Caco-2 (cell line): Measurements from ENCODE around the gene ZBTB21. TPM values are rescaled to one million over a fixed set of nuclear protein-coding genes. Genes with fewer than 3 reads are reported as not detected.

ENCODE experiments used
- BruUV-seq: library from RNA; stranded (reverse); fragments of 400-500 nt; replicated peaks from 2 replicates; lab custom pipeline; 2021; lab: Mats Ljungman, UMichigan
- CTCF ChIA-PET: fragments of 300-600 bp; sonication (Branson Sonifier 250); formaldehyde crosslinking; loops from one replicate; lab custom pipeline; 2022; ENCODE audit warnings: antibody characterized with exemption; lab: Charles Lee
- POLR2A ChIA-PET: fragments of 300-600 bp; sonication (Branson Sonifier 250); formaldehyde crosslinking; loops from one replicate; lab custom pipeline; 2022; ENCODE audit warnings: antibody characterized with exemption; lab: Charles Lee
- DNase-seq, 2 experiments: peaks; one replicate each; pipeline versions ENCODE4 v3.0.0 to v3.0.0-alpha.2; 2020 to 2022
- H3K27me3 ChIP-seq: replicated peaks from 2 replicates; pipeline ENCODE4 v1.6.0; 2011; ENCODE audit warnings: low read length; ENCODE audit not compliant: control insufficient read depth, insufficient read depth
- H3K36me3 ChIP-seq: 2 replicates; pipeline ENCODE4 v1.5.1; 2011; ENCODE audit warnings: low read length; ENCODE audit not compliant: control insufficient read depth, insufficient read depth
- H3K4me1 ChIP-seq: fragments of 250-450 bp; sonication (Bioruptor Pico); 2 replicates; pipeline ENCODE4 v1.5.1; 2020; ENCODE audit warnings: mild to moderate bottlenecking
- H3K4me3 ChIP-seq: 2 replicates; pipeline ENCODE4 v1.5.1; 2011; ENCODE audit warnings: low read depth, mild to moderate bottlenecking, control low read depth, low read length
- H3K9me3 ChIP-seq: fragments of 250-450 bp; sonication (Bioruptor Pico); 2 replicates; pipeline ENCODE4 v1.5.1; 2020; ENCODE audit warnings: mild to moderate bottlenecking, moderate library complexity
- H3K27ac Mint-ChIP-seq: one replicate; pipeline ENCODE4 v1.8.0; 2022; ENCODE audit warnings: mixed read lengths; ENCODE audit not compliant: unreplicated experiment
- H3K27me3 Mint-ChIP-seq: one replicate; pipeline ENCODE4 v1.8.0; 2022; ENCODE audit warnings: mixed read lengths; ENCODE audit not compliant: insufficient read depth, unreplicated experiment
- H3K36me3 Mint-ChIP-seq: one replicate; pipeline ENCODE4 v1.8.0; 2022; ENCODE audit warnings: mild to moderate bottlenecking, mixed read lengths; ENCODE audit not compliant: insufficient read depth, unreplicated experiment
- H3K4me1 Mint-ChIP-seq: one replicate; pipeline ENCODE4 v1.8.0; 2022; ENCODE audit warnings: low read depth, mixed read lengths; ENCODE audit not compliant: unreplicated experiment
- H3K4me3 Mint-ChIP-seq: one replicate; pipeline ENCODE4 v1.8.0; 2022; ENCODE audit warnings: mild to moderate bottlenecking, moderate library complexity, mixed read lengths; ENCODE audit not compliant: unreplicated experiment
- H3K9me3 Mint-ChIP-seq: one replicate; pipeline ENCODE4 v1.8.0; 2022; ENCODE audit warnings: mixed read lengths; ENCODE audit not compliant: unreplicated experiment
- intact Hi-C: fragments of 100-400 bp; cut with micrococcal nuclease; formaldehyde crosslinking; loops from one replicate; pipeline ENCODE4 v1.10.0; 2022; ENCODE audit not compliant: unreplicated experiment
- total RNA-seq: library from RNA; stranded (reverse); gene quantifications from 2 replicates; pipeline ENCODE4 v1.2.3, GENCODE V29; 2022
- TF ChIP-seq, protein P1 (sequence below), 2 experiments: fragments of 200-600 bp in 1 of 2; IDR thresholded peaks; 1 replicate in 1 of 2; 2 replicates in 1 of 2; pipeline versions ENCODE4 v1.5.1 to v1.8.0; 2011 to 2022; ENCODE audit warnings: antibody characterized with exemption in 1 of 2, control low read depth in 1 of 2, inconsistent platforms in 1 of 2, low read depth in 1 of 2, low read length in 1 of 2, mild to moderate bottlenecking in 1 of 2, moderate library complexity in 1 of 2; ENCODE audit not compliant: insufficient read depth in 1 of 2, severe bottlenecking in 1 of 2, unreplicated experiment in 1 of 2

Gene ZBTB21
- total RNA-seq, 1 experiment from 2014 or later, result 21.4 TPM

DNA sequence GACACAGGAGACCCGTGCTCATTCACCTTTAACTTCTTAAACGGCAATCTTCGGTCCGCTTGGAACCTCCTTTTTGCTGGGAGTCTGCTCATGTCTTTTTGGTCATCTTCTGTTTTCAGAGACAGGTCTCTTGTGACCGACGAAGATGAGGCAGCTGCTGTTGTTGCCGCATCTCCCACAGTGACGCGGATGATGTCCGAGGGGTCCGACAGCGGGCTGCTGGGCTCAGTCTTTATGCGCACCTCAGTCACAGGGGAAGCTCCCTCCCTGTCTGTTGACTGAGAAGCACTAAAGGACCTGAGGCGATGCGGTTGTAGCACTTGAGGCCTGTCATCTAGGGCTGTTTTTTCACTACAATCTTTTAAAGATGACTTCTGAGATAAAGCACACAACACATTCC is 17.6 kb downstream of the ZBTB21 start:
- no peak overlapping the region for H3K4me3 ChIP-seq
- no peak overlapping the region for H3K27ac Mint-ChIP-seq
- intact Hi-C loops, result no loop called here
- TF ChIP-seq, protein P1, sequence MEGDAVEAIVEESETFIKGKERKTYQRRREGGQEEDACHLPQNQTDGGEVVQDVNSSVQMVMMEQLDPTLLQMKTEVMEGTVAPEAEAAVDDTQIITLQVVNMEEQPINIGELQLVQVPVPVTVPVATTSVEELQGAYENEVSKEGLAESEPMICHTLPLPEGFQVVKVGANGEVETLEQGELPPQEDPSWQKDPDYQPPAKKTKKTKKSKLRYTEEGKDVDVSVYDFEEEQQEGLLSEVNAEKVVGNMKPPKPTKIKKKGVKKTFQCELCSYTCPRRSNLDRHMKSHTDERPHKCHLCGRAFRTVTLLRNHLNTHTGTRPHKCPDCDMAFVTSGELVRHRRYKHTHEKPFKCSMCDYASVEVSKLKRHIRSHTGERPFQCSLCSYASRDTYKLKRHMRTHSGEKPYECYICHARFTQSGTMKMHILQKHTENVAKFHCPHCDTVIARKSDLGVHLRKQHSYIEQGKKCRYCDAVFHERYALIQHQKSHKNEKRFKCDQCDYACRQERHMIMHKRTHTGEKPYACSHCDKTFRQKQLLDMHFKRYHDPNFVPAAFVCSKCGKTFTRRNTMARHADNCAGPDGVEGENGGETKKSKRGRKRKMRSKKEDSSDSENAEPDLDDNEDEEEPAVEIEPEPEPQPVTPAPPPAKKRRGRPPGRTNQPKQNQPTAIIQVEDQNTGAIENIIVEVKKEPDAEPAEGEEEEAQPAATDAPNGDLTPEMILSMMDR (IDR thresholded peaks at IDR 0.05; ENCODE audit: insufficient read depth in 1 of 2, low read depth in 1 of 2, low read length in 1 of 2, severe bottlenecking in 1 of 2, unreplicated experiment in 1 of 2), result no peak
- no peaks in the 10 kb centered on the region for H3K27me3 ChIP-seq
- CTCF ChIA-PET, result no interaction called here
- H3K36me3 Mint-ChIP-seq, result peaks cover 61% of the 10 kb centered on the region
- H3K9me3 ChIP-seq, result peaks cover 13% of the 10 kb centered on the region; the same call in 1 of the 2 replicates
- peaks cover 13% of the 10 kb centered on the region for H3K9me3 Mint-ChIP-seq
- no TSS peak for BruUV-seq
- 0 out of 2 replicates have a peak, but pooled peaks cover 1% of the 10 kb centered on the region for H3K36me3 ChIP-seq
- no peaks in the 10 kb centered on the region for H3K27me3 Mint-ChIP-seq
- POLR2A ChIA-PET, result no interaction called here
- DNase-seq, result no peak
- no peaks in the 10 kb centered on the region for H3K4me1 ChIP-seq
- no peaks in the 10 kb centered on the region for H3K4me1 Mint-ChIP-seq
- no peak overlapping the region for H3K4me3 Mint-ChIP-seq

DNA sequence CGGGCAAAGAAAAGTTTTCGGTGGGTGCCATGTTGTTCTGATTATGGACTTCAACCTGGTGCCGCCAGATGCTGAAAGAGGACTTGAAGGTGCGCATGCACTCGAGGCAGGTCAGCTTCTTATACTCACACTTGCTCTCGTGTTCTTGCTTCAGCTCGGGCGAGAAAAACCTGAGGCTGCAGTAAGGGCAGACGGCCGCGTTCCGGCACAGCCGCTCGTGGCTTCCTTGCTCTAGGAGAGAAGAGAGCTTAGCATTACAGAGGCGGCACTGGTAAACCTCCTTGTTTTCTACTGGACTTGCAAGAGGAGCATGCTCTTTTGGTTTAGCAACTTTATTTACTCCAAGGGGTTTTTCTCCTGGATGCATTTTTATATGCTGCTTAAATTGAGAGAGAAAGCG is 18.5 kb downstream of the ZBTB21 start:
- CTCF ChIA-PET, result no interaction called here
- H3K36me3 Mint-ChIP-seq, result peaks cover 52% of the 10 kb centered on the region

DNA sequence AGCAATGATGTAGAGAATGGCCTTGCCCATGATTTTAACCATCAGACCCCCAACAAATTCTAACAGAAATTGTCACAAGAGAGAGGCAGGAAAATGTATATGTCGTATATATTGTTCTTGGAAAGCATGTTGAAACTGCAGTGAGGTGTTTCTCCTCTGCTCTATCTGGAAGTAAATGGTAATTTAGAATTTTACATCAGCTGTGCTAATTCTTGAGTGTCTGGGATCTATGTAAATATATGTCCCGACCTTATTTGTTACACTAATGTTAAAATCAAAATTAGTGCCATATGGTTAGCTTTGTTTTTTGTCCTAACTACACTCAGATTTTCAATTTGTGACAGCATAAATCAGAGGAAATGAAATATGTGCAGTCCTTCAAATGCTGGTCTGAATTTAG is 20.5 kb downstream of the ZBTB21 start:
- no TSS peak for BruUV-seq
- POLR2A ChIA-PET, result no interaction called here
- DNase-seq, result no peak

More for the DNA sequence above, 18.5 kb downstream of the ZBTB21 start:
- POLR2A ChIA-PET, result no interaction called here
- peaks cover 13% of the 10 kb centered on the region; the same call in 1 of the 2 replicates for H3K9me3 ChIP-seq
- H3K4me3 ChIP-seq, result no peak overlapping the region
- Mint-ChIP-seq H3K27ac (no peak overlapping the region), H3K27me3 (no peaks in the 10 kb centered on the region), H3K4me3 (no peak overlapping the region), H3K4me1 (no peaks in the 10 kb centered on the region), H3K9me3 (peaks cover 7% of the 10 kb centered on the region)
- BruUV-seq, result no TSS peak
- H3K36me3 ChIP-seq, result 0 out of 2 replicates have a peak, but pooled peaks cover 1% of the 10 kb centered on the region
- no peaks in the 10 kb centered on the region for H3K27me3 ChIP-seq
- DNase-seq, result no peak
- TF ChIP-seq, protein P1 (IDR thresholded peaks at IDR 0.05; ENCODE audit: insufficient read depth in 1 of 2, low read depth in 1 of 2, low read length in 1 of 2, severe bottlenecking in 1 of 2, unreplicated experiment in 1 of 2), result no peak
- no peaks in the 10 kb centered on the region for H3K4me1 ChIP-seq
- intact Hi-C loops, result no loop called here

More for the DNA sequence above, 20.5 kb downstream of the ZBTB21 start:
- Histone ChIP-seq H3K9me3 (no peaks in the 10 kb centered on the region), H3K36me3 (0 out of 2 replicates have a peak, but pooled peaks cover 1% of the 10 kb centered on the region), H3K4me1 (no peaks in the 10 kb centered on the region), H3K4me3 (no peak overlapping the region), H3K27me3 (no peaks in the 10 kb centered on the region)
- TF ChIP-seq, protein P1 (IDR thresholded peaks at IDR 0.05; ENCODE audit: insufficient read depth in 1 of 2, low read depth in 1 of 2, low read length in 1 of 2, severe bottlenecking in 1 of 2, unreplicated experiment in 1 of 2), result no peak
- intact Hi-C loops, result no loop called here
- peaks cover 32% of the 10 kb centered on the region for H3K36me3 Mint-ChIP-seq
- CTCF ChIA-PET, result no interaction called here
- no peaks in the 10 kb centered on the region for H3K9me3 Mint-ChIP-seq
- H3K27ac Mint-ChIP-seq, result no peak overlapping the region
- no peaks in the 10 kb centered on the region for H3K27me3 Mint-ChIP-seq
- no peaks in the 10 kb centered on the region for H3K4me1 Mint-ChIP-seq
- no peak overlapping the region for H3K4me3 Mint-ChIP-seq
